ENCODE data around the gene IL31RA. TPM values are rescaled to one million over a fixed set of nuclear protein-coding genes. Genes with fewer than 3 reads are reported as not detected.

Gene IL31RA
- total RNA-seq, 1 experiment from 2014 or later, result not detected

- no peak for DNase-seq (ENCODE audit: low spot score)
Observed at GRCh38 chr5:55900776-55901175, 49.6 kb downstream of the IL31RA start.

GRCh38 chr5:55902696-55903095, 51.5 kb downstream of the IL31RA start:
- no peak for DNase-seq (ENCODE audit: low spot score)

- no peak for DNase-seq (ENCODE audit: low spot score)
Observed at GRCh38 chr5:55903121-55903701, 52.1 kb downstream of the IL31RA start.

- no peak for DNase-seq (ENCODE audit: low spot score)
Observed at GRCh38 chr5:55904152-55904551, 53.0 kb downstream of the IL31RA start.

GRCh38 chr5:55905251-55905650, 54.1 kb downstream of the IL31RA start:
- no peak for DNase-seq (ENCODE audit: low spot score)

- no peak for DNase-seq (ENCODE audit: low spot score)
Observed at GRCh38 chr5:55907927-55908326, 56.8 kb downstream of the IL31RA start.

GRCh38 chr5:55908804-55909203, 57.6 kb downstream of the IL31RA start:
- no peak for DNase-seq (ENCODE audit: low spot score)

GRCh38 chr5:55911784-55912653, 60.9 kb downstream of the IL31RA start:
- DNase-seq (ENCODE audit: low spot score), result no peak

- no peak for DNase-seq (ENCODE audit: low spot score)
Observed at GRCh38 chr5:55913466-55914413, 62.6 kb downstream of the IL31RA start.

- no peak for DNase-seq (ENCODE audit: low spot score)
Observed at GRCh38 chr5:55914971-55915370, 63.8 kb downstream of the IL31RA start.

- no peak for DNase-seq (ENCODE audit: low spot score)
Observed at GRCh38 chr5:55915783-55916182, 64.6 kb downstream of the IL31RA start.

GRCh38 chr5:55916986-55917385, 65.8 kb downstream of the IL31RA start:
- DNase-seq (ENCODE audit: low spot score), result no peak

- DNase-seq (ENCODE audit: low spot score), result no peak
Observed at GRCh38 chr5:55917402-55918086, 66.4 kb downstream of the IL31RA start.

GRCh38 chr5:55918087-55919035, 67.2 kb downstream of the IL31RA start:
- no peak for DNase-seq (ENCODE audit: low spot score)

- DNase-seq (ENCODE audit: low spot score), result no peak
Observed at GRCh38 chr5:55919625-55920024, 68.5 kb downstream of the IL31RA start.

GRCh38 chr5:55920784-55921183, 69.6 kb downstream of the IL31RA start:
- peak; percentile 23 for DNase-seq (ENCODE audit: low spot score)

GRCh38 chr5:55921617-55922016, 70.5 kb downstream of the IL31RA start:
- DNase-seq (ENCODE audit: low spot score), result no peak

- no peak for DNase-seq (ENCODE audit: low spot score)
Observed at GRCh38 chr5:55923177-55923771, 72.1 kb downstream of the IL31RA start.

GRCh38 chr5:55923865-55924500, 72.8 kb downstream of the IL31RA start:
- DNase-seq (ENCODE audit: low spot score), result no peak

Measured in HT-29 (cell line).